T-cell (primary cell): ENCODE data around the gene NHSL2. TPM values are rescaled to one million over a fixed set of nuclear protein-coding genes. Genes with fewer than 3 reads are reported as not detected.
A peak's percentile ranks its signal among the peaks of the same experiment; 100 is the strongest.
"Not testable (repeated sequence)": the region's sequence is repeated elsewhere in the genome, so short reads cannot be mapped to it uniquely, and the experiment has no call there.

Experiments
- ATAC-seq, 4 experiments: fragments of 200-7000 bp in 3 of 4; fragments of 150-1000 bp in 1 of 4; cut with Tn5 transposase; replicated peaks in 1 of 4; 1 replicate in 3 of 4; 2 replicates in 1 of 4; pipeline ENCODE4 v1.10.0; 2021; ENCODE audit warnings: moderate library complexity in 3 of 4, mild to moderate bottlenecking in 2 of 4, moderate number of reproducible peaks in 1 of 4
- CTCF ChIA-PET, 2 donors: fragments of 300-600 bp; sonication (Branson Sonifier 250); formaldehyde crosslinking; loops; one replicate each; lab custom pipeline; 2022; ENCODE audit warnings: antibody characterized with exemption in 2 of 2; lab: Charles Lee
- POLR2A ChIA-PET, 2 donors: fragments of 300-600 bp; sonication (Branson Sonifier 250); formaldehyde crosslinking; loops; one replicate each; lab custom pipeline; 2022; ENCODE audit warnings: antibody characterized with exemption in 2 of 2; lab: Charles Lee
- DNase-seq, 35 experiments: peaks; one replicate each; pipeline versions ENCODE4 v3.0.0 to v3.0.0-alpha.2; 2013 to 2023
- H3K27ac ChIP-seq: one replicate; pipeline ENCODE4 v1.5.1; 2013; ENCODE audit warnings: low read length
- H3K27me3 ChIP-seq, 2 experiments: replicated peaks in 1 of 2; 1 replicate in 1 of 2; 2 replicates in 1 of 2; pipeline versions ENCODE4 v1.6.1 to v1.7.0; 2013; ENCODE audit warnings: low read length in 1 of 2, mixed read lengths in 1 of 2; ENCODE audit not compliant: control insufficient read depth in 2 of 2, insufficient read depth in 2 of 2; ENCODE audit errors: extremely low read depth in 1 of 2
- H3K36me3 ChIP-seq, 2 donors: 1 replicate in 1 of 2; 2 replicates in 1 of 2; pipeline versions ENCODE4 v1.6.1 to v1.7.0; 2013; ENCODE audit warnings: low read length in 1 of 2; ENCODE audit not compliant: control insufficient read depth in 2 of 2, insufficient read depth in 1 of 2; ENCODE audit errors: extremely low read depth in 1 of 2
- H3K4me1 ChIP-seq, 2 experiments: 1 replicate in 1 of 2; 2 replicates in 1 of 2; pipeline versions ENCODE4 v1.6.1 to v1.7.0; 2013; ENCODE audit warnings: low read length in 2 of 2, mixed read lengths in 1 of 2; ENCODE audit not compliant: insufficient read depth in 2 of 2, control insufficient read depth in 1 of 2; ENCODE audit errors: extremely low read depth in 1 of 2
- H3K4me3 ChIP-seq, 2 donors: 1 replicate in 1 of 2; 2 replicates in 1 of 2; pipeline versions ENCODE4 v1.5.1 to v1.7.0; 2013; ENCODE audit warnings: mild to moderate bottlenecking in 2 of 2, low read length in 1 of 2, moderate library complexity in 1 of 2; ENCODE audit not compliant: control insufficient read depth in 1 of 2; ENCODE audit errors: extremely low read depth in 1 of 2
- H3K9me3 ChIP-seq: 2 replicates; pipeline ENCODE4 v1.7.0; 2013
- H3K27ac Mint-ChIP-seq, 2 donors: one replicate each; pipeline ENCODE4 v1.8.0; 2020 to 2021; ENCODE audit warnings: mild to moderate bottlenecking in 2 of 2, mixed read lengths in 2 of 2
- H3K27me3 Mint-ChIP-seq, 2 donors: one replicate each; pipeline ENCODE4 v1.8.0; 2021 to 2022; ENCODE audit warnings: mixed read lengths in 2 of 2
- H3K36me3 Mint-ChIP-seq: one replicate; pipeline ENCODE4 v1.8.0; 2021; ENCODE audit warnings: mixed read lengths
- H3K4me1 Mint-ChIP-seq, 3 donors: one replicate each; pipeline ENCODE4 v1.8.0; 2020 to 2022; ENCODE audit warnings: mixed read lengths in 3 of 3, mild to moderate bottlenecking in 1 of 3
- H3K4me3 Mint-ChIP-seq, 3 donors: one replicate each; pipeline ENCODE4 v1.8.0; 2020 to 2022; ENCODE audit warnings: mild to moderate bottlenecking in 3 of 3, mixed read lengths in 3 of 3, moderate library complexity in 3 of 3
- H3K9me3 Mint-ChIP-seq, 3 donors: one replicate each; pipeline ENCODE4 v1.8.0; 2020 to 2022; ENCODE audit warnings: mixed read lengths in 3 of 3
- WGBS: methylation state at CpG from one replicate; pipeline ENCODE4 v1.1.5; 2013; ENCODE audit warnings: missing lambda C conversion rate; ENCODE audit not compliant: insufficient coverage; 5-methylcytosine and 5-hydroxymethylcytosine counted together
- total RNA-seq, 35 experiments: library from RNA in 6 of 35; stranded (reverse) in 6 of 35; fragments of 120-200 nt in 1 of 35; gene quantifications; one replicate each; pipeline versions ENCODE4 v1.2.1 to v1.2.4 and lab custom pipeline; 2013 to 2026

NHSL2 gene
- total RNA-seq, 5 donors from 2014 or later (not counting 1 experiment from before 2014, with no cell fraction given): 3.3 to 11.7 (median 8.1) TPM

DNA sequence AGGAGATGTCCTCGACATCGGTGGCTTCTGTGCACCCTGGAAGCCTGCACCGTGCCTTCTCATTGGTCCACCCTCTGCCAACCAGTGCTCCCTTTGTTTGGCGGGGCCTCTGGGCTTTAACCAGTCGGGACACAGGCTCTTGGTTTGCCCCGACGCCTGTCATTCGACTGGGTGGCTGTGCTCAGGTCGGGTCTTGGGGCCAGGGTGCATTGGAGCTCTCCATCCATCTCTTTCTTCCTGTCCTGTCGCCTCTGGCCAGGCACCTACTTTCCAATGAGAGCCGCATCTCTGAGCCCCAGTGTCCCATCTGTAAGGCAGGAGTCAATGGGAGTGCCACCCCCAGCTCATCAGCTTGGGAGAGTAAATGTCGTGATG lies 37.2 kb upstream of the NHSL2 start:
- no peak for ATAC-seq
- Mint-ChIP-seq H3K4me1 (peaks cover 0 to 6% (median 6%) of the 10 kb centered on the region in 3 donors), H3K9me3 (no peaks in the 10 kb centered on the region), H3K4me3 (no peak overlapping the region), H3K36me3 (no peaks in the 10 kb centered on the region), H3K27ac (no peak overlapping the region), H3K27me3 (peaks cover 17 to 26% of the 10 kb centered on the region in 2 donors)
- ChIA-PET POLR2A (no interaction called here), CTCF (no interaction called here)
- no peaks in the 10 kb centered on the region for H3K4me1 ChIP-seq
- DNase-seq: no peak
- WGBS: 83% methylated on average over 8 of the region's 12 CpGs
- H3K9me3 ChIP-seq: no peaks in the 10 kb centered on the region
- peaks cover 0 to 27% of the 10 kb centered on the region in 2 experiments for H3K27me3 ChIP-seq
- H3K4me3 ChIP-seq: no peak overlapping the region
- no peaks in the 10 kb centered on the region for H3K36me3 ChIP-seq
- no peak overlapping the region for H3K27ac ChIP-seq

DNA sequence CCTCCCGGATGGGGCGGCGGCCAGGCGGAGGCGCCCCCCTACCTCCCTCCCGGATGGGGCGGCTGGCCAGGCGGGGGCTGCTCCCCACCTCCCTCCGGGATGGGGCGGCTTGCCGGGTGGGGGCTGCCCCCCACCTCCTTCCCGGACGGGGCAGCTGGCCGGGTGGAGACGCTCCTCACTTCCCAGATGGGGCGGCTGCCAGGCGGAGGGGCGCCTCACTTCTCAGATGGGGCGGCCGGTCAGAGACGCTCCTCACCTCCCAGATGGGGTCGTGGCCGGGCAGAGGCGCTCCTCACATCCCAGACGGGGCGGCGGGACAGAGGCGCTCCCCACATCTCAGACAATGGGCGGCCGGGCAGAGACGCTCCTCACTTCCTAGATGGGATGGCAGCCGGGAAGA lies 33.8 kb upstream of the NHSL2 start:
- POLR2A ChIA-PET, H3K4me1 ChIP-seq, H3K27ac ChIP-seq, ATAC-seq, H3K4me1 Mint-ChIP-seq, H3K9me3 ChIP-seq, H3K4me3 Mint-ChIP-seq, H3K9me3 Mint-ChIP-seq, DNase-seq, H3K4me3 ChIP-seq, CTCF ChIA-PET, H3K36me3 Mint-ChIP-seq, H3K36me3 ChIP-seq, H3K27ac Mint-ChIP-seq: not testable (repeated sequence)
- H3K27me3 ChIP-seq: peaks cover 0 to 12% of the 10 kb centered on the region in 2 experiments
- H3K27me3 Mint-ChIP-seq: peaks cover 10 to 41% of the 10 kb centered on the region in 2 donors
- 94% methylated on average over 6 of the region's 32 CpGs for WGBS

DNA sequence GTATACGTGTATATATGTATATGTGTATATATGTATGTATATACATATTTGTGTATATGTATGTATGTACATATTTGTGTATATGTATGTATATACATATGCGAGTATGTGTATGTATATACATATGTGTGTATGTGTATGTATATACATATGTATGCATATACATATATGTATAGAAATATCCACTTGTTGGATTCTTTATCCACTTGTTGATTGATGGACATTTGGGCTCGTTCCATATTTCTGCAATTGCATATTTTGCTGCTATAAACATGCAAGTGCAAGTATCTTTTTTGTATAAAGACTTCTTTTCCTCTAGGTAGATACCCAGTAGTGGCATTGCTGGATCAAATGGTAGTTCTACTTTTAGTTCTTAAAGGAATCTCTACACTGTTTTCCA lies 25.5 kb upstream of the NHSL2 start:
- H3K4me1 Mint-ChIP-seq: no peaks in the 10 kb centered on the region
- ChIA-PET POLR2A (no interaction called here), CTCF (no interaction called here)
- H3K9me3 ChIP-seq: no peaks in the 10 kb centered on the region
- peaks cover 0 to 5% (median 0%) of the 10 kb centered on the region in 3 donors for H3K9me3 Mint-ChIP-seq
- no peaks in the 10 kb centered on the region for H3K36me3 ChIP-seq
- no peaks in the 10 kb centered on the region for H3K27me3 ChIP-seq
- no peak for ATAC-seq
- H3K4me1 ChIP-seq: no peaks in the 10 kb centered on the region
- no peak overlapping the region for H3K27ac ChIP-seq
- H3K36me3 Mint-ChIP-seq: no peaks in the 10 kb centered on the region
- no peak overlapping the region for H3K4me3 ChIP-seq
- no peak for DNase-seq
- H3K4me3 Mint-ChIP-seq: no peak overlapping the region
- no CpG with 5 or more reads among the region's 3 CpGs for WGBS
- H3K27ac Mint-ChIP-seq: no peak overlapping the region
- H3K27me3 Mint-ChIP-seq: peaks cover 6 to 23% of the 10 kb centered on the region in 2 donors

DNA sequence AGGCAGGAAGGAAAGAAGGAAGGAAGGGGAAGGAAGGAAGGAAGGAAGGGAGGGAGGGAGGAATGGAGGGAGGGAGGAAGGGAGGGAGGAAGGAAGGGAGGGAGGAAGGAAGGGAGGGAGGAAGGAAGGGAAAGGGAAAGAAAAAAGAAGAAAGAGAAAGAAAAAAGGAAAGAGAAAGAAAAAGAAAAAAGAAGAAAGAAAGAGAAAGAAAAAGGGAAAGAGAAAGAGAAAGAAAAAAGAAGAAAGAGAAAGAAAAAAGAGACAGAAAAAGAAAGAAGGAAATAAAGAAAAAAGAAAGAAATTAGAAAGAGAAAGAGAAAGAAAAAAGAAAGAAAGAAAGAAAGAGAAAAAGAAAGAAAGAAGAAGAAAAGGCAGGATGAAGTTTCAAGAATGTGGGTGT lies 15.0 kb upstream of the NHSL2 start:
- Histone ChIP-seq H3K36me3 (no peaks in the 10 kb centered on the region), H3K4me1 (no peaks in the 10 kb centered on the region), H3K9me3 (no peaks in the 10 kb centered on the region), H3K27ac (no peak overlapping the region), H3K27me3 (no peaks in the 10 kb centered on the region), H3K4me3 (no peak overlapping the region)
- Mint-ChIP-seq H3K4me3 (no peak overlapping the region), H3K27ac (no peak overlapping the region), H3K9me3 (no peaks in the 10 kb centered on the region), H3K27me3 (peaks cover 0 to 13% of the 10 kb centered on the region in 2 donors), H3K36me3 (no peaks in the 10 kb centered on the region), H3K4me1 (peaks cover 0 to 5% (median 0%) of the 10 kb centered on the region in 3 donors)
- no peak for DNase-seq
- CTCF ChIA-PET: no interaction called here
- POLR2A ChIA-PET: no interaction called here
- no peak for ATAC-seq

DNA sequence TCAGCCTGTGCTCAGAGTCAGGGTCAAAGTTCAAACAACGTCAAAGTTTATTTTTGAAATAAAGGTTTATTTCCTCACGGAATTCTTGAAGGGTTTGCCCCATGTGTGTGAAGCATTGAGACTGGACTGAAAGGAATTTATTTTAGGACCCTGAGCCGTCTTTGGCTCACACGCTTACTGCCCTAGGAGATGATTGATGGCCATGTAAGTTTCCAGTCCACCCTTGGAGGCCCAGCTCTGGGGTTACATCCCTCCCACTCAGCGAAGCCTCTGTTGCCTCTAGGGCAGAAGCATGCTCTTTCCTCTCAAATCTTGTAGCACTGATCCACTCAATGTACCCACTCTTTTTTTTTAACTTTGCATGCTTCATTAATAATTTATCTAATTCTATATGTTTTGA lies 4.5 kb upstream of the NHSL2 start:
- H3K27ac ChIP-seq: no peak overlapping the region
- ChIA-PET CTCF (no interaction called here), POLR2A (no interaction called here)
- peaks cover 0 to 9% of the 10 kb centered on the region in 2 experiments for H3K4me1 ChIP-seq
- H3K9me3 Mint-ChIP-seq: no peaks in the 10 kb centered on the region
- no peaks in the 10 kb centered on the region for H3K9me3 ChIP-seq
- ATAC-seq (no peak), DNase-seq (no peak)
- peaks cover 0 to 4% (median 4%) of the 10 kb centered on the region in 3 donors for H3K4me1 Mint-ChIP-seq
- H3K36me3 Mint-ChIP-seq: no peaks in the 10 kb centered on the region
- no peak overlapping the region for H3K4me3 Mint-ChIP-seq
- no peak overlapping the region for H3K27ac Mint-ChIP-seq
- H3K27me3 ChIP-seq: peaks cover 0 to 23% of the 10 kb centered on the region in 2 experiments
- H3K36me3 ChIP-seq: no peaks in the 10 kb centered on the region
- H3K4me3 ChIP-seq: no peak overlapping the region
- H3K27me3 Mint-ChIP-seq: peaks cover 38 to 52% of the 10 kb centered on the region in 2 donors
- 60% methylated on average over 1 of the region's 5 CpGs for WGBS

DNA sequence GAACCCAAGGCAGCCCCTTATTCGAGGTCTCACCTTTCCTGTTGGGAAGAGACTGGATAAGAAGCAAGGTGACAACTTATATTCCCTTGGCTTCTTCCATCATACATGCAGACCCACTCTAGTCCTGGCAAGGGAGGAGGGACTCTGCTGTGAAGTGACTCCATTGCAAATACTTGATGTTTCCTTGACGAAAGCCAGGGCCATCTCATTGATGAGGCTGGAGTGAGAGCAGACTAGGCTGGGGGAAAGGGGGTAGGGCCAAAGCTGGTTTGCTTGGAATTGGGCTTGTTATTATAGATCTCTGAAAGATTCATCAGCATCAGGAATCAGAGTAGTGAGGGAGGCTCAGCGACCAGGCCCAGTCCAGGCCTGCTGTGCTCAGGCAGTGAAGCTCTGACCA lies 2.3 kb upstream of the NHSL2 start:
- no peak overlapping the region for H3K4me3 Mint-ChIP-seq
- H3K27me3 ChIP-seq: peaks cover 0 to 33% of the 10 kb centered on the region in 2 experiments
- no peaks in the 10 kb centered on the region for H3K36me3 Mint-ChIP-seq
- no peaks in the 10 kb centered on the region for H3K9me3 Mint-ChIP-seq
- H3K9me3 ChIP-seq: no peaks in the 10 kb centered on the region
- H3K36me3 ChIP-seq: no peaks in the 10 kb centered on the region
- peaks cover 36 to 46% of the 10 kb centered on the region in 2 donors for H3K27me3 Mint-ChIP-seq
- H3K4me1 ChIP-seq: peaks cover 0 to 16% of the 10 kb centered on the region in 2 experiments
- CTCF ChIA-PET: no interaction called here
- DNase-seq (no peak), ATAC-seq (no peak)
- no peak overlapping the region for H3K27ac Mint-ChIP-seq
- H3K27ac ChIP-seq: no peak overlapping the region
- no peak overlapping the region for H3K4me3 ChIP-seq
- POLR2A ChIA-PET: no interaction called here
- WGBS: 67% methylated on average over 1 of the region's 3 CpGs
- H3K4me1 Mint-ChIP-seq: peaks cover 0 to 4% (median 4%) of the 10 kb centered on the region in 3 donors

DNA sequence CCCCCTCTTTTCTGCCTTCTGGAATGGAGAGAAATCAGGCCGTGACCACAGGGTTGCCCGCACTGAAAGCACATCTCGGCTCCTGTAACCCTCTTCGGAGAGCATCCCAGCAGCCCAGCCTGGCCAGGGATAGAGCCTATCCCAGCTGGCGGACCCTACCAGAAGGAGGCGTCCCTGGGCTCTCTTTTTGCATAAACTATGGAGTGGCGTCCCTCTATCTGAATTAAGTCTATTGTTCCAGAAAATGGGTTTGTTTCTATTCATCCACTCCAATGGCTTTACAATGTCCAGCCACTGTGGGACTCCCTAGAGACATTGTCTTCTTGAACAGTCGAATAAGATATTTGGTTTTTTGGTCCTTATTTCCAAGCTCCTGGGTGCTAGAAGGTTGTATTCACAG lies 689 bp upstream of the NHSL2 start:
- no peak for ATAC-seq
- DNase-seq: peak in 1 of 35 experiments; percentile 1
- CTCF ChIA-PET: no interaction called here
- Histone ChIP-seq H3K4me3 (peak overlapping the region in 1 of 2 donors; percentile 15), H3K27ac (no peak overlapping the region), H3K36me3 (no peaks in the 10 kb centered on the region), H3K4me1 (peaks cover 0 to 16% of the 10 kb centered on the region in 2 experiments), H3K9me3 (no peaks in the 10 kb centered on the region), H3K27me3 (peaks cover 0 to 38% of the 10 kb centered on the region in 2 experiments)
- peak overlapping the region in 1 of 3 donors; percentile 64 for H3K4me3 Mint-ChIP-seq
- H3K27ac Mint-ChIP-seq: no peak overlapping the region
- WGBS: no CpG with 5 or more reads among the region's 8 CpGs
- H3K27me3 Mint-ChIP-seq: peaks cover 47 to 60% of the 10 kb centered on the region in 2 donors
- no peaks in the 10 kb centered on the region for H3K36me3 Mint-ChIP-seq
- POLR2A ChIA-PET: no interaction called here
- no peaks in the 10 kb centered on the region for H3K9me3 Mint-ChIP-seq
- peaks cover 0 to 4% (median 4%) of the 10 kb centered on the region in 3 donors for H3K4me1 Mint-ChIP-seq
